Ascending aorta (tissue), 2 donors: ENCODE data around the gene TXNDC16. TPM values are rescaled to one million over a fixed set of nuclear protein-coding genes. Genes with fewer than 3 reads are reported as not detected.

Experiments used
- DNase-seq, 2 donors: peaks; one replicate each; pipeline ENCODE4 v3.0.0-alpha.2; 2019; ENCODE audit warnings: low spot score in 2 of 2
- H3K27ac ChIP-seq, 2 donors: fragments of 200-600 bp; sonication (generic); one replicate each; pipeline ENCODE4 v1.5.1; 2016 to 2017; ENCODE audit warnings: mild to moderate bottlenecking in 1 of 2
- H3K27me3 ChIP-seq: fragments of 200-600 bp; sonication (generic); one replicate; pipeline ENCODE4 v1.5.1; 2017
- H3K36me3 ChIP-seq, 2 donors: fragments of 200-600 bp; sonication (generic); one replicate each; pipeline ENCODE4 v1.5.1; 2016
- H3K4me1 ChIP-seq, 2 donors: fragments of 200-600 bp; sonication (generic); one replicate each; pipeline ENCODE4 v1.5.1; 2016 to 2017; ENCODE audit warnings: mild to moderate bottlenecking in 1 of 2
- H3K4me3 ChIP-seq, 2 donors: fragments of 200-600 bp; sonication (generic); one replicate each; pipeline ENCODE4 v1.5.1; 2016 to 2017; ENCODE audit warnings: mild to moderate bottlenecking in 1 of 2
- H3K9me3 ChIP-seq, 2 donors: fragments of 200-600 bp; sonication (generic); one replicate each; pipeline ENCODE4 v1.5.1; 2016
- intact Hi-C: fragments of 100-400 bp; cut with DNase I; formaldehyde crosslinking; loops from one replicate; pipeline ENCODE4 v1.15.1; 2023
- total RNA-seq: library from RNA; depleted of rRNA; stranded (reverse); fragments of >200 nt; gene quantifications from one replicate; pipeline ENCODE4 v1.1.0, GENCODE V29; 2016
- TF ChIP-seq, protein P1 (sequence below), 3 experiments: fragments of 200-600 bp in 2 of 3; fragments of 450-650 bp in 1 of 3; sonication (generic) in 2 of 3; IDR thresholded peaks; one replicate each; pipeline ENCODE4 v1.5.1; 2016 to 2019; ENCODE audit warnings: antibody characterized with exemption in 3 of 3, mild to moderate bottlenecking in 1 of 3, moderate library complexity in 1 of 3

The TXNDC16 gene
- total RNA-seq, 1 donor from 2014 or later = 1.8 TPM

GRCh38 chr14:52417139-52417538, 135.2 kb downstream of the TXNDC16 start:
- no peaks in the 10 kb centered on the region for H3K4me1 ChIP-seq
- H3K9me3 ChIP-seq = no peaks in the 10 kb centered on the region
- no peak overlapping the region for H3K4me3 ChIP-seq
- TF ChIP-seq, protein P1, sequence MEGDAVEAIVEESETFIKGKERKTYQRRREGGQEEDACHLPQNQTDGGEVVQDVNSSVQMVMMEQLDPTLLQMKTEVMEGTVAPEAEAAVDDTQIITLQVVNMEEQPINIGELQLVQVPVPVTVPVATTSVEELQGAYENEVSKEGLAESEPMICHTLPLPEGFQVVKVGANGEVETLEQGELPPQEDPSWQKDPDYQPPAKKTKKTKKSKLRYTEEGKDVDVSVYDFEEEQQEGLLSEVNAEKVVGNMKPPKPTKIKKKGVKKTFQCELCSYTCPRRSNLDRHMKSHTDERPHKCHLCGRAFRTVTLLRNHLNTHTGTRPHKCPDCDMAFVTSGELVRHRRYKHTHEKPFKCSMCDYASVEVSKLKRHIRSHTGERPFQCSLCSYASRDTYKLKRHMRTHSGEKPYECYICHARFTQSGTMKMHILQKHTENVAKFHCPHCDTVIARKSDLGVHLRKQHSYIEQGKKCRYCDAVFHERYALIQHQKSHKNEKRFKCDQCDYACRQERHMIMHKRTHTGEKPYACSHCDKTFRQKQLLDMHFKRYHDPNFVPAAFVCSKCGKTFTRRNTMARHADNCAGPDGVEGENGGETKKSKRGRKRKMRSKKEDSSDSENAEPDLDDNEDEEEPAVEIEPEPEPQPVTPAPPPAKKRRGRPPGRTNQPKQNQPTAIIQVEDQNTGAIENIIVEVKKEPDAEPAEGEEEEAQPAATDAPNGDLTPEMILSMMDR (IDR thresholded peaks at IDR 0.05) = no peak
- no peaks in the 10 kb centered on the region for H3K36me3 ChIP-seq
- no peaks in the 10 kb centered on the region for H3K27me3 ChIP-seq
- H3K27ac ChIP-seq = no peak overlapping the region
- DNase-seq = no peak
- intact Hi-C loops = no loop called here

DNA sequence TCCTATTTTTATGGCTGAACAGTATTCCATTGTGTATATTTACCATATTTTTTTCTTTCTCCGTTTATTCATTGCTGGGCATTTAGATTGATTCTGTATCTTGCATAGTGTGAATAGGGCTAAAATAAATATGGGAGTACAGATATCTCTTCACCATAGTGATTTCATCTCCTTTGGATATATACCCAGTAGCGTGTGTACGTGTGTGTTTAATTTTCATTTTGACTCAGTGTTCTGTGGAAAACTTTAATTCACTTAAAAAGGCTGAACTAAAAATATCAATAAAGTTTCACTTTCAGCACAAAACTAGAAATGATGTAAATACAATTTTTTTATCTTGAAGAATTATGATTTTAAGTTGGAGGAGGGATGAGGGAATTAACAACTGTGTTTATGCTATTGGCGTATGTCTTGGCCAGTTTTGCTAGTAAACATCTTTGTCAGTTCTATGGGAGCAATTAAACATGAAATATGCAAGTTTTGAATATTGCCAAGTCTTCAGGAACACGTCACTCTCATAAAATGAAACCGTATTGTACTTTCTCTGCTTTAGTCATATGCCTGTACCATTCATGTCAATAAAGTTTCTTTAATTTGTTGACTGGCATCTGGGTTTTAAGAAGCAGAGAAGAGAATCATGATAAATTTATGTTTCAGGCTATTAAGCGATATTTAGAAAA, 138.4 kb downstream of the TXNDC16 start:
- no peak overlapping the region for H3K27ac ChIP-seq
- no peak for DNase-seq
- no peaks in the 10 kb centered on the region for H3K9me3 ChIP-seq
- intact Hi-C loops = no loop called here
- H3K27me3 ChIP-seq = no peaks in the 10 kb centered on the region
- no peak overlapping the region for H3K4me3 ChIP-seq
- no peaks in the 10 kb centered on the region for H3K4me1 ChIP-seq
- TF ChIP-seq, protein P1 (IDR thresholded peaks at IDR 0.05) = no peak
- no peaks in the 10 kb centered on the region for H3K36me3 ChIP-seq

- H3K4me1 ChIP-seq = no peaks in the 10 kb centered on the region
- H3K36me3 ChIP-seq = no peaks in the 10 kb centered on the region
- intact Hi-C loops = no loop called here
- no peak for DNase-seq
- peak overlapping the region in 1 of 2 donors; percentile 14 for H3K27ac ChIP-seq
- no peaks in the 10 kb centered on the region for H3K27me3 ChIP-seq
- no peak overlapping the region for H3K4me3 ChIP-seq
- TF ChIP-seq, protein P1 (IDR thresholded peaks at IDR 0.05) = no peak
- no peaks in the 10 kb centered on the region for H3K9me3 ChIP-seq
Observed at GRCh38 chr14:52412426-52412825, 139.9 kb downstream of the TXNDC16 start.

GRCh38 chr14:52405314-52405713, 147.0 kb downstream of the TXNDC16 start:
- Histone ChIP-seq H3K4me3 (no peak overlapping the region), H3K36me3 (no peaks in the 10 kb centered on the region), H3K27ac (no peak overlapping the region), H3K9me3 (no peaks in the 10 kb centered on the region), H3K4me1 (no peaks in the 10 kb centered on the region), H3K27me3 (no peaks in the 10 kb centered on the region)
- TF ChIP-seq, protein P1 (IDR thresholded peaks at IDR 0.05) = no peak
- intact Hi-C loops = no loop called here
- DNase-seq = no peak

DNA sequence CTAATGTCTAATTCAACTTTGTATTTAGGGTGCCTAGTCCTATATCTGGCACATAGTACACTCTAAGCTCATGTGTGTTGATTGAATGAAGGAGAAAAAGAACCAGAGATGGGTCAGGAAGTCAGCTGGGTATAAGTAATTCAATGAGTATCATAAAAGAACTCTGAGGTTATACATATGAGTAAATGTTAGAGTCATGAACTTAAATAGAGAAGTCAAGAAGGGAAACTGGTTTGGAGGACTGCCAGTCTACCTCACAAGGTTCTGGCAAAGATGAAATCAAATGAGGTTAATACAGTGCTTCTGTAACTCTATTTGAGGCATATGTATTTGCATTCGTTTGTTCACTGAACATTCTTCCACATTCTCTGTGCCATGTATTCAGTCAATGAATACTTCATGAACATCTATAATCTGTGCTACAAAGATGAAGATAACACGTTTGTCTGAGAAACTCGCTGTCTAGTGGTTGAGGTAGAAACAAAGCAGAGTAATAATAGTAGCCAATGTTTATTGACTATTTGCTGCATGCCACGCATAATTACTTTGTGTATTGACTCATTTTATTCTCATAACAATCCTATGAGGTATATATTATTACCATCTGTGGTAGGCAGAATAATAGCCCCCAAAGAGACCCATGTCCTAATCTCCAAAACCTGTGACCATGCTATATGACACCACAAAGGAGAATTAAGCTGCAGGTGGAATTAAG, 149.3 kb downstream of the TXNDC16 start:
- no peak overlapping the region for H3K4me3 ChIP-seq
- no peaks in the 10 kb centered on the region for H3K27me3 ChIP-seq
- intact Hi-C loops = no loop called here
- DNase-seq = no peak
- TF ChIP-seq, protein P1 (IDR thresholded peaks at IDR 0.05) = no peak
- H3K9me3 ChIP-seq = no peaks in the 10 kb centered on the region
- H3K4me1 ChIP-seq = no peaks in the 10 kb centered on the region
- H3K27ac ChIP-seq = no peak overlapping the region
- H3K36me3 ChIP-seq = no peaks in the 10 kb centered on the region
